Activated CD4-positive, alpha-beta T cell treated with anti-CD3 and anti-CD28 coated beads for 1 hour (primary cell): ENCODE results near the gene JPH2.

Source experiments
- DNase-seq: peaks from one replicate; pipeline ENCODE4 v3.0.0-alpha.2; 2020

Gene JPH2

GRCh38 chr20:44095831-44096230, 91.2 kb downstream of the JPH2 start:
- DNase-seq: no peak

- no peak for DNase-seq
Observed at GRCh38 chr20:44093249-44093582, 93.8 kb downstream of the JPH2 start.

GRCh38 chr20:44092551-44093248, 94.3 kb downstream of the JPH2 start:
- DNase-seq: no peak

DNA sequence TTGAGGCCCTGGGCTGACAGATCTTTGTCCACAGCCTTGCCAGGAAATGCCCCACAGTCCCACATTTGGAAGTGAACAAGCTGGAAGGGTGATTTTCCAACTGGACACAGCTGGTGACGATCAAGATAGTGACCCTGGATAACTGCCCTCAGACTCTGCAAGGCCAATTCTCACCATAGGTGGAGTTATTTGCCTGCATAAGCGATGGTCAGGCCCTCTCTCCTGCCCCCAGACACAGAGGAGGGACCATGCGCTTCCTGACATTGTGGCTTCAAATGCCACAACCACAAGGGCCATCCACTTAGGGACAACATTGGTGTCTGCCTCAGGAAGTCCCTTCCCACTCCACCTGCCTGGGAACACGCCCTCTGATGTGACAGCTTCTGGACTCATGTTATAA, 96.0 kb downstream of the JPH2 start:
- DNase-seq: no peak

GRCh38 chr20:44089987-44090674, 96.9 kb downstream of the JPH2 start:
- DNase-seq: no peak

GRCh38 chr20:44087857-44088120, 99.2 kb downstream of the JPH2 start:
- no peak for DNase-seq

DNA sequence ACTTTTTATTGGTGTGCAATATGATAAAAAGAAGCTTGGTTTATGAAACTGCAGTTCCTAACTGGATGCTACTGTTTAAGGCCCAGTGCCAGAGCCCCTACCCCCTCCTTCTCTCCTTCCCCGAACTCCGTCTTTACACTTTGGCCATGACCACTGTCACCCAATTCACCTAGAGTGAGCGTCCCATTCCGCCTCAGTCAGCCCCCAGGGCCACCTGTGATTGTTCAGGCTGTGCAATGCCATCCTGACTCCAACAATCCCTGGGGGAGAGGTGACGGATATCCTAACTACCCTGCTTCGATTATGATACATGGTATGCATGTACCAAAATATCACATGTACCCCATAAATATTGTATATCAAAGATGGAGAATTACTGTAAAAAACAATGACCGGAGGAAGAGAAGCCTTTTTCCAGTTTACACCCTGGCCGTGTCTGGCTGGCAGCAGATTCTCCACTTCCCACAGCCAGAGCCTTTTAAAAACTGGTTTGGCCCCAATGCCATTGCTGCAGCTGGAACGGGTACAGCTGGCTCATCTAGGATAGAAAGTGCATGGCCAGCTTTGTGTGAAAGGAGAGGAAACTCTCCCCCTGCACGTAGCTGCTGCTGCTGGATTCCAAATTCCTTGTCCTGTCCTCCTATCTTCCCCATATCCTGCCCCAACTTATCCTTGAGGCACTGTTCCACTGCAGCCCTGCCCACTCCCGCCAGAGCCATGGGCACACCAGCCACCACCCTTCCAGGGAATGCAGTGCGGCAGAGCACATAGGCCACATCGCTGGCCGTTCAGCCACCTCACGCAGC, 99.7 kb downstream of the JPH2 start:
- DNase-seq: no peak

DNA sequence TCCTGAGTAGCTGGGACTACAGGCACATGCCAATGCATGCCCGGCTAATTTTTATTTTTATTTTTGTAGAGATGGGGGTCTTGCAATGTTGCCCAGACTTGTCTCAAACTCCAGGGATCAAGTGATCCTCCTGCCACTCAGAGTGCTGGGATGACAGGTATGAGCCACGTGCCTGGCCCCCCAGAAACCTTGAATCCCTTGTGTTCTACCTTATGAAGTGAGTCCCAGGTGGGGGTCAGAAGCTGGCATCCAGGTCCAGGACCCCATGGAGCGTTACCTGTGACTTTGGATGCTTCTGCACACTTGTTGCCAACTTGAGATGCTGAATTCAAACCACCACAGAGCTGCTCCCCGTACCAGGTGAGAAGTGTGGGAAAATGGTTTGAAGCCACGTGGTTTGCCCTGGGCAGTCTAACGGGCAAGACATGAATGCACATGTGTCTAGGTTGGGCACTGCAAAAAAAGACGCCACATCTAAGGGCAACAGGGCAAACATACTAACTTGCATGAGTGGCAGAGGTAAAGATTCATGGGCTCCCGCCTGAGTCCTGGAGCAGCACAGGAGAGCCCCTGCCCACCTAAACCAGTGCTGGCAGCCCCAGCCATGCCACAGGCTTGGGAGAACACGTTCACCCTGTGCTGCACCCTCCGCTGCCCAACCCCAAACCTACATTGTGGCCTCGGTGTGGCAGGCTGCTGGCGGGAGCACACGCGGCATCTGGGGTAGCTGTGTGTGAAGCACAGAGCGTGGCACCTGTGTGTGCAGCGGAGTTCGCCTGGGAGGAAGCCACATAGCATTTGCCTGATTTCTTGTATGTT, 101.2 kb downstream of the JPH2 start:
- DNase-seq: no peak

- DNase-seq: no peak
Observed at GRCh38 chr20:44084891-44085290, 102.1 kb downstream of the JPH2 start.

GRCh38 chr20:44084439-44084838, 102.5 kb downstream of the JPH2 start:
- DNase-seq: no peak

- DNase-seq: no peak
Observed at GRCh38 chr20:44083220-44083933, 103.6 kb downstream of the JPH2 start.

DNA sequence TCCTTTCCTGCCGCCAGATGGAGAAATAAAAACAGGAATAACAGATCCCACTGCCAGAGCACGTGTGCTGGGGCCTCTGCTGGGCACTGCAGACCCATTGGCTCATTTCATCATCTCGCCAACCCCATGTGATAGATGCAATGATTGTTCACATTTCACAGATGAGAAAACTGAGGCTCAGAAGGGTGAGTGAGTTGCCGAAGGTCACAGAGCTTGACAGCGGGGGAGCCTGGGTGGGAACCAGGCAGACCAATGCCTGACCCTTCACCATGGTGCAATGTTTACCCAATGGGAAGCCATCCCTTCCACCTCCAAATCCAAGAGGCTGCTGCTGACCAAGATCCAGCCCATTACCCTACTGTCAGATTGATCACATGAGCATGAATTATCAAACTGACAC, 105.1 kb downstream of the JPH2 start:
- DNase-seq: no peak

DNA sequence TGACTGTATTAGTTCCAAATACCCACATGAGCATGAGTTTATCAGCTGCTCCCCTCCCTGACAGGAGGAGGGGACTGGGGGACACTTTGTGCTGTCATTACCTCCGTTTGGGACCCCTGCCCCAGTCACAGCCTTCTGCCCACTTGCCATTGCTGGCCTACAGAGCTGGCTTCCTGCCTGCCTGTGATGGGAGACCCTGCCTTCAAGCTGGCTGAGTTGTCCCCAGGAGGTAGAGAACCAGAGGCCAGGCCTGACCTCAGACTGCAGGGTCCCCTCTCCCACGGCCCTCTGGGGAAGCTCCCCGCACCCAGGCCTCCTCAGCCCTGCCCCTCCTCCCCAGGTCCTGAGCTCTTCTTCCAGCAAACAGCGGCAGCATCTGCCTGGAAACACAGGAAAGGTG, 105.5 kb downstream of the JPH2 start:
- DNase-seq: no peak

GRCh38 chr20:44080646-44081267, 106.2 kb downstream of the JPH2 start:
- peak; percentile 73 for DNase-seq

DNA sequence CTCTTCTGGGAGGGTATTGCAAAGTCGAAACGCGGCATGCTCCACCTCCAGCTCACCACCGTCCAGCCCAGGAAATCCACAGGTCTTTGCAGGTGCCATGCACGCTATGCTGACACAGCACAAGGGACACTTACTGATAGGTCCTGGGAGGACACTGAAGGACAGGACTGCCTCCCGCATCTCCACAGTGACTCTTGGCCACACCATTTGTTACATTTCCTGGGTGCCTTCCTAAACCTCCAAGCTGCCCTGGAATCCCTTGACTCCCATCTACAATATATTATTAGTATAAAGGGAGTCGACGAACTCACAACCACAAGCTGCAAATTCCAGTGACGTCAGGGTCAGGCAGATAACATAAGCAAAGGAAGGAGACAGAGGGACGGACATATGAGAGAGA, 106.9 kb downstream of the JPH2 start:
- DNase-seq: no peak

DNA sequence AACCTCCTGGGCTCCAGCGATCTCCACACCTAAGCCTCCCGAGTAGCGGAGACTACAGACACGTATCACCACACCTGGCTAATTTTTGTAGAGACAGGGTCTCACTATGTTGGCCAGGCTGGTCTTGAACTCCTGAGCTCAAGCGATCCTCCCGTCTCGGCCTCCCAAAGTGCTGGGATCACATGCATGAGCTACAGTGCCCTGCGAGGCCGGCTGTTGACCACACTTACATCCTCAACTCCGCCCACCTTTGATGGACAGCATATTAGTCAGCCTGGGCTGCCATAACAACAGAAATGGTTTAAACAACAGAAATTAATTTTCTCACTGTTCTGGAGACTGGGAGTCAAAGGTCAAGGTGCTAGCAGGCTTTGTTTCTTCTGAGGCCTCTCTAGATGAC, 107.7 kb downstream of the JPH2 start:
- DNase-seq: no peak

DNA sequence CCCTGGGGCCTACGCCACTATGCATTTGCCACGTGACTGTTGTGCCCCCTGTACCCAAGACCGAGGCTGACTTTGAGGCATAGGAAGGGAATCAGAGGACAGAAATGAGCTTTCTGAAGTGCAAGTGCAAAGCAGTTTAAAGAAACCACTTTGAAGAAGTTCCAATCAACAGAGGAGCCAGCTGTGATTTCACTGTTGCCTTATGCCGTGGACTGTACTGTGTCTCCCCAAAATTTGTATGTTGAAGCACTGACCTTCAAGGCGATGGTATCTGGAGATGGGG, 111.1 kb downstream of the JPH2 start:
- DNase-seq: no peak

- no peak for DNase-seq
Observed at GRCh38 chr20:44075191-44075949, 111.6 kb downstream of the JPH2 start.

DNA sequence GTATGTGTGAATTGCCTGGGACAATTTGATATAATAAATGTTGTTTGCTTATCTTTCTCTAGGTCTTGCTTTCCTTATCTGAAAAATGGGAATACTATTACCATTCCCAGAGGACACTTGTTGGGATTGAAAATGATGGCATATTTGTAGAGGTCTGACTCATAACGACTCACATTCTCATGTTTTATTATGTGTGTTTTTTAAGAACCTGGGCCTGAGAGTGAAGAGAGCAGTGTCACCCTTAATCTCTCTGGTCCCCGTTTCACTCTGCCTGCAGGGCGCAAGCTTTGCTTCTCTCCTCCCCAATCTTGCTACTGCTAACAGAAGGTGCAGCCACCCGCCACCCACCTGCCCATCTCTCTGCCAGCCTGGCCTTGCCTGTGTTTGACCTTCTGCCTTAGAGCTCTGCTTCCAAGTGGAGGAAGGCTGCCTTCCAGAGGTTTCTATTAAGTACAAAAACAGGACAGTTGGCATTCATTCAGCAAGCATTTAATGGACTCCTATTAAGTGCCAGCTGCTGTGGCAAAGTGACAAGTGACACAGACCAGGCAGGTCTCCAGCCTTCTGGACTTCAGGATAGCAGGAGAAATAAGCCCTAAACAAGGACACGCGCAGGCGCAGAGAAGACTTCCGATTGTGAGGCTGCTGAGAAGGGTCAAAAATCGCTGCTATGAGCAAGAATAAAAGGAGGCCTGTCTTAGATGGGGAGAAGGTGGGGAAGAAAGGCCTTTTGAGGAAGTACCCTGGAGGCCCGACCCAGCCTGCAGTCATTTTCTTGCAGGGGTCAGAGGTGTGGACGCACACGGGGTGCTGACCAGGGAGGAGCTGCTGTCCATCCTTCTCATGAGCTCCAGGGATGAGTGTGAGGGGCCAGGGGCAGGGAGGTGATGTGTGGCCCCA, 112.5 kb downstream of the JPH2 start:
- DNase-seq: no peak

GRCh38 chr20:44073675-44074071, 113.3 kb downstream of the JPH2 start:
- DNase-seq: no peak
